Kidney (tissue), 14 donors: ENCODE data around the gene MYH10. TPM values are rescaled to one million over a fixed set of nuclear protein-coding genes. Genes with fewer than 3 reads are reported as not detected.

ENCODE experiments used
- DNase-seq, 5 donors: peaks; one replicate each; pipeline ENCODE4 v3.0.0-alpha.2; 2013 to 2020
- FAIRE-seq: peaks from 2 replicates; lab custom pipeline; 2012; peaks lifted over from hg19 to GRCh38; lab: Jason Lieb, UNC
- H3K27ac ChIP-seq, 2 donors: one replicate each; pipeline ENCODE4 v1.7.0; 2013; ENCODE audit warnings: low read depth in 2 of 2, low read length in 2 of 2, inconsistent platforms in 1 of 2
- H3K27me3 ChIP-seq: one replicate; pipeline ENCODE4 v1.7.1; 2013; ENCODE audit warnings: low read length, inconsistent platforms; ENCODE audit not compliant: control insufficient read depth, insufficient read depth
- H3K36me3 ChIP-seq, 3 donors: one replicate each; pipeline versions ENCODE4 v1.7.0 to v1.7.1; 2013; ENCODE audit warnings: low read length in 3 of 3, control low read depth in 1 of 3, inconsistent platforms in 1 of 3; ENCODE audit not compliant: insufficient read depth in 3 of 3, control insufficient read depth in 2 of 3
- H3K4me1 ChIP-seq, 3 donors: one replicate each; pipeline versions ENCODE4 v1.7.0 to v1.7.1; 2013; ENCODE audit warnings: low read length in 3 of 3, inconsistent platforms in 1 of 3, low read depth in 1 of 3; ENCODE audit not compliant: control insufficient read depth in 2 of 3, insufficient read depth in 2 of 3
- H3K4me3 ChIP-seq, 3 donors: one replicate each; pipeline versions ENCODE4 v1.7.0 to v1.8.1; 2013; ENCODE audit warnings: low read length in 3 of 3, control low read depth in 1 of 3, inconsistent platforms in 1 of 3
- H3K9ac ChIP-seq, 3 donors: one replicate each; pipeline versions ENCODE4 v1.7.0 to v1.7.1; 2013; ENCODE audit warnings: low read length in 3 of 3, control low read depth in 1 of 3, inconsistent platforms in 1 of 3
- H3K9me3 ChIP-seq, 3 donors: one replicate each; pipeline versions ENCODE4 v1.7.0 to v1.7.1; 2013; ENCODE audit warnings: low read length in 3 of 3, control low read depth in 1 of 3, inconsistent platforms in 1 of 3; ENCODE audit not compliant: control insufficient read depth in 2 of 3, insufficient read depth in 1 of 3
- intact Hi-C: fragments of 100-400 bp; cut with DNase I; formaldehyde crosslinking; loops from one replicate; pipeline ENCODE4 v1.11.1; 2022
- polyA plus RNA-seq: library from polyadenylated mRNA; stranded (reverse); fragments of 350-450 nt; fragmentation: Illumina TruSeq; extraction: RNeasy Lipid Tissue Mini Kit (QIAGEN cat#74804); gene quantifications from one replicate; pipeline ENCODE4 v1.2.3, GENCODE V29; 2014; ENCODE audit warnings: low read depth, low replicate concordance; ENCODE audit not compliant: insufficient read depth
- total RNA-seq: library from RNA; stranded (reverse); fragmentation: NEBNext Ultra II Directional; extraction: Animal tissue kit (Norgen Biotek cat#: 25700); gene quantifications from one replicate; pipeline ENCODE4 v1.2.1, GENCODE V29; 2021
- TF ChIP-seq, protein P1 (sequence below): IDR thresholded peaks from 3 replicates; pipeline ENCODE4 v1.5.1; 2012; ENCODE audit warnings: mild to moderate bottlenecking, moderate library complexity, borderline replicate concordance; ENCODE audit not compliant: insufficient read depth; ENCODE audit errors: extremely low read depth
- donor health status: control.
- donor health status: control.
- donor health status: control.
- donor health status: control.
- donor health status: control.
- donor health status: DM: yes; HTN: yes; CAD: no.
- donor health status: Normal renal cell carcinoma (clear cell type).

MYH10 gene
- total and polyA plus RNA-seq, 2 donors from 2014 or later, result 23.6 to 104 TPM

DNA sequence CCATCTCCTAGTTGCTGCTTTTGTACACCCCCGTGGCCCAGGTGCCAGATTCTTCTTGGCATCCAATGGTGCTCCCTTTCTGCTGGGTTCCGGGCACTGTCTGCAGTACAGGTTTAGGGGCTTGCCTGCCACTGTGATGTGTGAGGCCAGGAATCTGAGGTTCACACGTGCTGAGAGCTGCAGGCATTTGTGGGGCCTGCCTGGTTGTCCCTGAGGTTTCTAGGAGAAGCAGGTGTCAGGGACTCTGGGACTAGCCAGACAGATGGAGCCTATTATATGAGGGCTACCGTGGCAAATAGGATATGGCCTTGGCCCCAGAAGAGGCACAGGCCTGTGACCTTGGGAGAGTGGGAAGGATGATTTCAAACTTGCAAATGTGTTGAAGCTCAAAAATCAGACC, 165.6 kb downstream of the MYH10 start:
- Histone ChIP-seq H3K36me3 (peaks cover 2 to 43% (median 24%) of the 10 kb centered on the region in 3 donors), H3K27ac (no peak overlapping the region), H3K9me3 (no peaks in the 10 kb centered on the region), H3K9ac (no peak overlapping the region), H3K4me1 (peaks cover 0 to 10% (median 3%) of the 10 kb centered on the region in 3 donors), H3K27me3 (no peaks in the 10 kb centered on the region), H3K4me3 (no peak overlapping the region)
- no peak for DNase-seq
- no peak for FAIRE-seq
- TF ChIP-seq, protein P1, sequence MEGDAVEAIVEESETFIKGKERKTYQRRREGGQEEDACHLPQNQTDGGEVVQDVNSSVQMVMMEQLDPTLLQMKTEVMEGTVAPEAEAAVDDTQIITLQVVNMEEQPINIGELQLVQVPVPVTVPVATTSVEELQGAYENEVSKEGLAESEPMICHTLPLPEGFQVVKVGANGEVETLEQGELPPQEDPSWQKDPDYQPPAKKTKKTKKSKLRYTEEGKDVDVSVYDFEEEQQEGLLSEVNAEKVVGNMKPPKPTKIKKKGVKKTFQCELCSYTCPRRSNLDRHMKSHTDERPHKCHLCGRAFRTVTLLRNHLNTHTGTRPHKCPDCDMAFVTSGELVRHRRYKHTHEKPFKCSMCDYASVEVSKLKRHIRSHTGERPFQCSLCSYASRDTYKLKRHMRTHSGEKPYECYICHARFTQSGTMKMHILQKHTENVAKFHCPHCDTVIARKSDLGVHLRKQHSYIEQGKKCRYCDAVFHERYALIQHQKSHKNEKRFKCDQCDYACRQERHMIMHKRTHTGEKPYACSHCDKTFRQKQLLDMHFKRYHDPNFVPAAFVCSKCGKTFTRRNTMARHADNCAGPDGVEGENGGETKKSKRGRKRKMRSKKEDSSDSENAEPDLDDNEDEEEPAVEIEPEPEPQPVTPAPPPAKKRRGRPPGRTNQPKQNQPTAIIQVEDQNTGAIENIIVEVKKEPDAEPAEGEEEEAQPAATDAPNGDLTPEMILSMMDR, result no peak
- intact Hi-C loops, result no loop called here

DNA sequence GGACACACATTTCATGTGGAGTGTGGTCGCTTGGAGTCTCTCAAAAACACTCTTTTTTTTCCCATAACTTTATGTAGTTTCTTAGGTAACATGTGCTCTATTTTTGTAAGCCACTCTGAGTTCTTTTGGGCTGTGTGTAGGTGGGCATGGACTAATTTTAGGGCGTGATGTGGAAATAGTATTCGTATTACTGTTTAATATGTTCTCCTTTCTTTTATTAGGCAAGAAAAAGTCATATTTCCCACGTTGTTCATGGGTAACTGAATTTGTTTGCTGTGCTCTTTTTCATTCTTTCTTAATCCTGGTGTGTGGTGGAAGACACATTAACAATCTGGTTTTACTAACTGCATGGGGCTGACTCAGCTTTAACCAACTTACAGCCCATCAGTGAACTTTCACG, 167.4 kb downstream of the MYH10 start:
- H3K9ac ChIP-seq, result no peak overlapping the region
- H3K27ac ChIP-seq, result no peak overlapping the region
- intact Hi-C loops, result no loop called here
- no peaks in the 10 kb centered on the region for H3K27me3 ChIP-seq
- peaks cover 0 to 10% (median 3%) of the 10 kb centered on the region in 3 donors for H3K4me1 ChIP-seq
- H3K4me3 ChIP-seq, result no peak overlapping the region
- no peaks in the 10 kb centered on the region for H3K9me3 ChIP-seq
- peaks cover 2 to 51% (median 27%) of the 10 kb centered on the region in 3 donors for H3K36me3 ChIP-seq
- TF ChIP-seq, protein P1, result no peak
- DNase-seq (no peak), FAIRE-seq (no peak)

DNA sequence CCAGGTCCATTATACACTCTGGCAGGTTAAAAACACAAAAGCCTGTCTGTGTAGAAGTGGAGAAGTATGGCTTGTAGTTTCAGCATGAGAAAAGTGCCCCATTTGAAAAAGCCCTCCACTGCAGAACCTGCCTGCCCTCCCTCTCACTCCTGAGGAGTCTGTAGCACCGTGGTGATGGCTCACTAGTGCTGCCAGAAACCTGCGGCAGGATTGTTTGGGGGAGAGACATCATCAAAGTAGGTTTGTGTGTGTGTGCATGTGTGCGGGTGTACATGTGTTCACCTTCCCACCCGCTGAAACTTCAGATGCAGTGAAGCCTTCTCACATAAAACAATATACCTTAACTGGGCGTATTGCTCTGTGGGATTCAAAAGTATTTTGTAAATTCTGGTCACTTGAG, 168.0 kb downstream of the MYH10 start:
- no peak overlapping the region for H3K27ac ChIP-seq
- no peak overlapping the region for H3K4me3 ChIP-seq
- H3K9ac ChIP-seq, result no peak overlapping the region
- FAIRE-seq, result no peak
- no peak for DNase-seq
- H3K27me3 ChIP-seq, result no peaks in the 10 kb centered on the region
- H3K9me3 ChIP-seq, result no peaks in the 10 kb centered on the region
- H3K36me3 ChIP-seq, result peaks cover 2 to 46% (median 29%) of the 10 kb centered on the region in 3 donors
- intact Hi-C loops, result no loop called here
- TF ChIP-seq, protein P1, result no peak
- peaks cover 0 to 10% (median 3%) of the 10 kb centered on the region in 3 donors for H3K4me1 ChIP-seq

DNA sequence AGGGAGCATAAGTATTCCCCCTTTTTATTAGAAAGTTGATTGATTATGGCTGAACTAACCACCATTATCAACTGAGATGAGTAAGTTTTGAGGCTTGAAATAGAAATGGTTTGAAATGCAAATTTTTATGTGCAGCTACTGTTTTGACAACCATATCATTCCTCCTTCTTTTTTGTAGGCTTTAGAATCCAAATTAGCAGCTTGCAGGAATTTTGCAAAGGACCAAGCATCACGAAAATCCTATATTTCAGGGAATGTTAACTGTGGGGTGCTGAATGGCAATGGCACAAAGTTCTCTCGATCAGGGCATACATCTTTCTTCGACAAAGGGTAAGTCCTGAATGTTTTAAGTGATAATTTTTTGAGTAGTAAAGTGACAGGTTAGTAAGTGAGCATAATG, 170.7 kb downstream of the MYH10 start:
- no peak overlapping the region for H3K9ac ChIP-seq
- no peaks in the 10 kb centered on the region for H3K9me3 ChIP-seq
- TF ChIP-seq, protein P1, result no peak
- no peak for FAIRE-seq
- no peaks in the 10 kb centered on the region for H3K27me3 ChIP-seq
- H3K4me1 ChIP-seq, result peaks cover 0 to under 1% (median 0%) of the 10 kb centered on the region in 3 donors
- intact Hi-C loops, result no loop called here
- H3K36me3 ChIP-seq, result peaks cover 3 to 58% (median 34%) of the 10 kb centered on the region in 3 donors
- no peak overlapping the region for H3K4me3 ChIP-seq
- no peak for DNase-seq
- H3K27ac ChIP-seq, result no peak overlapping the region
